Mucosa of descending colon (tissue), 3 donors: Measurements from ENCODE around the gene COMMD3. TPM values are rescaled to one million over a fixed set of nuclear protein-coding genes. Genes with fewer than 3 reads are reported as not detected.
A peak's percentile ranks its signal among the peaks of the same experiment; 100 is the strongest.

ENCODE experiments used
- ATAC-seq: fragments of 200-7000 bp; cut with Tn5 transposase; one replicate; pipeline ENCODE4 v1.9.1; 2020; ENCODE audit warnings: mild to moderate bottlenecking, moderate library complexity
- DNase-seq, 3 donors: peaks; one replicate each; pipeline ENCODE4 v3.0.0-alpha.2; 2020
- H3K36me3 ChIP-seq: fragments of 200-600 bp; one replicate; pipeline ENCODE4 v1.8.0; 2021; ENCODE audit warnings: low read depth, mild to moderate bottlenecking
- H3K4me1 ChIP-seq: fragments of 200-600 bp; one replicate; pipeline ENCODE4 v1.8.0; 2021; ENCODE audit warnings: low read depth, mild to moderate bottlenecking
- H3K4me3 ChIP-seq: fragments of 200-600 bp; one replicate; pipeline ENCODE4 v1.8.0; 2021; ENCODE audit warnings: mild to moderate bottlenecking
- H3K9me3 ChIP-seq: fragments of 200-600 bp; one replicate; pipeline ENCODE4 v1.8.0; 2021; ENCODE audit warnings: mild to moderate bottlenecking
- intact Hi-C, 2 donors: fragments of 100-400 bp; cut with DNase I in 1 of 2; cut with micrococcal nuclease in 1 of 2; formaldehyde crosslinking; loops; one replicate each; pipeline versions ENCODE4 v1.11.0 to v1.11.1; 2022; cut with DNase I, micrococcal nuclease
- total RNA-seq, 3 donors: library from RNA; stranded (reverse); fragmentation: NEBNext Ultra II Directional in 2 of 3; extraction: Animal tissue kit (Norgen Biotek cat#: 25700) in 2 of 3; gene quantifications; one replicate each; pipeline versions ENCODE4 v1.2.1 to v1.2.4, GENCODE V29; 2021 to 2023
- TF ChIP-seq, protein P1 (sequence below): fragments of 200-600 bp; IDR thresholded peaks from one replicate; pipeline ENCODE4 v1.8.0; 2022; ENCODE audit warnings: antibody characterized with exemption, mild to moderate bottlenecking
- donor health status: DM: no; HTN: no; CAD: no; lungs with moderate emphysema.
- donor health status: DM: no; HTN: no; CAD: no.
- donor health status: DM: no; HTN: yes; CAD: no.

The COMMD3 gene
- total RNA-seq, 3 donors from 2014 or later = 48.4 to 56.5 (median 51.2) TPM

DNA sequence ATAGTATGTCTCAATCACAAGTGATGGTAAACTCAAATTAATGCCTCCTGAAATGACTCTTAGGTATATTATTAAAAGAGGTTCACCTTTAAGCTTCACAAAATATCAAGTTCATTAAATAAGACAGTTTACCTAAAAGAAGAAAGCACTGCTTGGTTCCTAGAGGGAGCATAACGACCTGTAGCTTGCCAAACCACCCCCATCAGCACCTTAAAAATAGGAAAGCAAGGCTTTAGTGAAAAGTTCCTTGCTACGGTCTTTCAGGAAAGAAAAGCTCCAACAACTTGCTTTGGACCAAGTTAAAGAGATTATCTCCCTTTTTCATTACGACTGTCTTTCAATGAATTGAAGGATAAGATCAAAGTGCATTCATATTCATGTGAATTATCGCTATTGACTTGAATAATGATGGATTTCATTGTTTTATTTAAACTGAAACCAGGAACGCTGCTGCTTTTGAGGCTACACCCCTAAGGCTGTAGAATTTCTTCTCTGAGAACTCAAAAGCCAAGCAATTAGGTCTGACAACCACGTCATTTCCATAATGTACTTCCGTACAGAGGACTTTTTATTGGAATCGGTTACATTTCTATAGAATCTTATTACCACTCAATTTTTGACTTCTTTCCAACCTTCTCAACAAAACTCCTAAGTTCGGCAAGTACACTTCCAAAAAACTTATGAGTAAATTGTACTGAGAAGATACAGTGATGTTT is 22.2 kb downstream of the COMMD3 start:
- no peak for ATAC-seq
- TF ChIP-seq, protein P1, sequence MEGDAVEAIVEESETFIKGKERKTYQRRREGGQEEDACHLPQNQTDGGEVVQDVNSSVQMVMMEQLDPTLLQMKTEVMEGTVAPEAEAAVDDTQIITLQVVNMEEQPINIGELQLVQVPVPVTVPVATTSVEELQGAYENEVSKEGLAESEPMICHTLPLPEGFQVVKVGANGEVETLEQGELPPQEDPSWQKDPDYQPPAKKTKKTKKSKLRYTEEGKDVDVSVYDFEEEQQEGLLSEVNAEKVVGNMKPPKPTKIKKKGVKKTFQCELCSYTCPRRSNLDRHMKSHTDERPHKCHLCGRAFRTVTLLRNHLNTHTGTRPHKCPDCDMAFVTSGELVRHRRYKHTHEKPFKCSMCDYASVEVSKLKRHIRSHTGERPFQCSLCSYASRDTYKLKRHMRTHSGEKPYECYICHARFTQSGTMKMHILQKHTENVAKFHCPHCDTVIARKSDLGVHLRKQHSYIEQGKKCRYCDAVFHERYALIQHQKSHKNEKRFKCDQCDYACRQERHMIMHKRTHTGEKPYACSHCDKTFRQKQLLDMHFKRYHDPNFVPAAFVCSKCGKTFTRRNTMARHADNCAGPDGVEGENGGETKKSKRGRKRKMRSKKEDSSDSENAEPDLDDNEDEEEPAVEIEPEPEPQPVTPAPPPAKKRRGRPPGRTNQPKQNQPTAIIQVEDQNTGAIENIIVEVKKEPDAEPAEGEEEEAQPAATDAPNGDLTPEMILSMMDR = no peak
- no peak overlapping the region for H3K4me3 ChIP-seq
- H3K4me1 ChIP-seq = peaks cover 25% of the 10 kb centered on the region
- H3K36me3 ChIP-seq = no peaks in the 10 kb centered on the region
- H3K9me3 ChIP-seq = no peaks in the 10 kb centered on the region
- intact Hi-C loops = no loop called here
- no peak for DNase-seq

DNA sequence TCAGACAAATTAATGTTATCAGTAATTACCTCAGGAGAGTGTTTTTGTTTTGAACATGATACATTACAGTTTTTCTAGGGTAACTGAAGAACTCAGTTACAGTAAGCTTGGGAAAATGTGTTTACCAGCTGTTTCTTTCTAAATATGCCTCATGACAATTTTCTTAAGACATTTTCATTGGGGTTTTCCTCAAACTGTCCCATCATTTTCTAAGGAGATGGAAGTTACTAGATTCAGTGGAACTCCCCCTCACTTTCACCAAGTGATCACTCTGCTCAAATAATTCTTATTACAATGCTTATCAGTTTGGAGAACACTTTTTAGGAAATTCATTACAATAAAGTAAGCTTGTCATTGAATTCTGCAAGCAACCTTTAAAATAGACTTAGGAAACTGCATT is 22.7 kb downstream of the COMMD3 start:
- peaks cover 25% of the 10 kb centered on the region for H3K4me1 ChIP-seq
- DNase-seq (no peak), ATAC-seq (no peak)
- H3K36me3 ChIP-seq = no peaks in the 10 kb centered on the region
- intact Hi-C loops = no loop called here
- H3K9me3 ChIP-seq = no peaks in the 10 kb centered on the region
- no peak overlapping the region for H3K4me3 ChIP-seq
- TF ChIP-seq, protein P1 = no peak

DNA sequence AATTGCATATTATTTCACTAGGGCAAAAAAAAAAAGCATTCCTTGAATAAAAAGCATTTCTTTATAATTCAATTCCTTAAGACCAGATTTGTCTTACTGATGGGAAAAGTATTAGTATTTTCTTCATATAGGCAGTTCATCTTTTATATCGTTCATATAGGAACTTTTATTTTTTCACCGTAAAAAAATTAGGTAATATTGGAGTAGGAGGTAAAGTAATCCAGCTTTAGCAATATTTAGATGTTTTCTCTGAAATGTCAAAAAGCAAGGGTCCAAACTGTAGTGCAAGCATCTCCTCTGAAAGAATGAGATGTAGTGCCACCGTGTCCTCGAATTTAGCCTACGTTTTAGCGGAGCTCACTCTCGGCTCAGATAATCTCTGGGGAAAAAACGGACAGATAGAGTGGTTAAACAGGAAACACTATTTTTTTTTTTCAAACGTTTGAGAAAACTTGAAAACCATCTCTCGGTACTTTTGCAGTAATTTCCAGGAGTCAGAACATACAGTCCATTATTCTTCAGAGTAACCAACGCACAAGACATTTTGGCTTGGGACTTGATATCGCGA is 23.7 kb downstream of the COMMD3 start:
- Histone ChIP-seq H3K9me3 (no peaks in the 10 kb centered on the region), H3K4me1 (peaks cover 25% of the 10 kb centered on the region), H3K36me3 (no peaks in the 10 kb centered on the region), H3K4me3 (peak overlapping the region; percentile 39)
- TF ChIP-seq, protein P1 = no peak
- intact Hi-C loops = no loop called here
- ATAC-seq (no peak), DNase-seq (no peak)

DNA sequence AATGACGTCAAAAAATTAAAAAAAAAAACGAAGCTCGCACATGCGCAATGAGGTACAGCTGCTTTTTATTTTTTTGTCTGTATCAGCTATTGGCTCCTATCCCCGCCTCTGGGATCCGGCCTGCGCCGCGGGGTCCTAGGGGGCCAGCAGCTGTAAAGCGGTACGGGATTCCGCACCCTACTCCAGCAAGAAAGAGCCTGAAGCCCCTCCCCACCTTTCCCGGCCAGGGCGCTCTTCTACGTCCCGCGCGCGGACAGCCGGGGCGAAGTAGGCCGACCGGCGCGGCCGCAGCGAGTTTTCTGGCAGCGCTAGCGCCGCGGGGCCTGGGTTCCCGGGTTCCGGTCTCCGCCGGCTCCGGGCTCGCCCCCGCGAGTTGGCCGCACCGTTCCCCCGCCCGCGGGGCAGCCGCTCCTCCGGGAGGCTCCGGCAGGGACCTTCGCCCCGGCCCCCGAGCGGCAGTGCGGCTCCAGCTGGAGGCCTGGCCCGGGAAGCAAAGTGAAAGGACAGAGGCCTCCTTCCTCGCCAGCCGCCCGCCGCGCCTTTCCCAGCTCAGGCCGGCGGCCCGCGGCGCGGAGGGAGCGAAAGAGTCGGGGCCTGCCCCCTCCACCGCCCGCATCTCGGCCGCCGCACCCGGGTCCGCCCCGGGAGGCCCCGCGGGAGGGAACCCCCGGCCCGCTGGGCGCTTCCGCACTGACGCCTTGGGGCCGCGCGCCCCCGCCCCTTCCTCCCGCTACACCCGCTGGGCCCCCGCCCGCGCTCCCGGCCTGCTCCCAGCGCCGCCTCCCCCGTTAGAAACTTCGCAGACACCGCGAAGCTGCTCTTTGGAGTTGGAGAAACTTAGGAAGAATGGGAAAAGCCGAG is 24.4 kb downstream of the COMMD3 start:
- TF ChIP-seq, protein P1 = no peak
- H3K4me3 ChIP-seq = peak overlapping the region; percentile 39
- intact Hi-C loops = no loop called here
- ATAC-seq = peak; percentile 83
- peak; percentile 66 to 81 (median 79) for DNase-seq
- peaks cover 25% of the 10 kb centered on the region for H3K4me1 ChIP-seq
- no peaks in the 10 kb centered on the region for H3K36me3 ChIP-seq
- H3K9me3 ChIP-seq = no peaks in the 10 kb centered on the region

DNA sequence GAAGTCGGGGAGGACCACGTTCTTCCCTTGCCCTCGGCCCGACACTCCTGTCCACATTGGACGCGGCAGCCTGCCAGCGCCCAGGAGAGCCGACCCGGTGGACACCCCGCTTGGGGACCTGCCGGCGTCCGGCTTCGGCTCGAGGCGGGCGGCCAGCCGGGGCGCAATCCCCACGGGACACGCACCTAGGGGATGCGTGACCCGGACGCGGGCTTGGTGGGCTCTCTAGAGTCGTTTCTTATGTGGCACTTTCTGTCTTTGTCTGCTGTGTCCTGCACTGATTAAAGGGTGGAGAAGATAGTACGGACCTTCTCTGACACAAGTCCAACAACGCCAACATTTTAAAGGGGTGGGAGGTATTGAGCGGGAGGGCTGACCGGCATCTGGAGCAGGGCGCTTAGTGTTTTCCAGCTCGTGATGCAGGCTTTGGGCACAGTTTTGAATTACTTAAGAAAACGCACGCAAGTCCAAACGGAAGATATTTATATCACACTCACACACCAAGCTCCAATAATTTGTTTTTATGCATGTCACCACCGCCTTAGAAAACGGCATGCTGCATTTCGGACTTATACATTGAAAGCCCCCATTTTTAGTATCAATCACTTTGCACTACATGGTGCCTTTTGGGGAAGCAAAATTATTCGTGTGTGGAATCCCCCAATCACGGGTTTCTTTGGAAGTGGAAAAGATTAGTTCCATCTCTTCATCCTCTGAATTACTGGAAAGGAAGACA is 25.2 kb downstream of the COMMD3 start:
- Histone ChIP-seq H3K9me3 (no peaks in the 10 kb centered on the region), H3K4me1 (peaks cover 17% of the 10 kb centered on the region), H3K4me3 (peak overlapping the region; percentile 39), H3K36me3 (no peaks in the 10 kb centered on the region)
- intact Hi-C loops = no loop called here
- peak in 1 of 3 donors; percentile 68 for DNase-seq
- ATAC-seq = peak; percentile 32
- TF ChIP-seq, protein P1 = no peak
